Measurements from ENCODE around the gene ACTR2. TPM values are rescaled to one million over a fixed set of nuclear protein-coding genes. Genes with fewer than 3 reads are reported as not detected.

The ACTR2 gene
- total RNA-seq, 1 donor from 2014 or later: 493 TPM

DNA sequence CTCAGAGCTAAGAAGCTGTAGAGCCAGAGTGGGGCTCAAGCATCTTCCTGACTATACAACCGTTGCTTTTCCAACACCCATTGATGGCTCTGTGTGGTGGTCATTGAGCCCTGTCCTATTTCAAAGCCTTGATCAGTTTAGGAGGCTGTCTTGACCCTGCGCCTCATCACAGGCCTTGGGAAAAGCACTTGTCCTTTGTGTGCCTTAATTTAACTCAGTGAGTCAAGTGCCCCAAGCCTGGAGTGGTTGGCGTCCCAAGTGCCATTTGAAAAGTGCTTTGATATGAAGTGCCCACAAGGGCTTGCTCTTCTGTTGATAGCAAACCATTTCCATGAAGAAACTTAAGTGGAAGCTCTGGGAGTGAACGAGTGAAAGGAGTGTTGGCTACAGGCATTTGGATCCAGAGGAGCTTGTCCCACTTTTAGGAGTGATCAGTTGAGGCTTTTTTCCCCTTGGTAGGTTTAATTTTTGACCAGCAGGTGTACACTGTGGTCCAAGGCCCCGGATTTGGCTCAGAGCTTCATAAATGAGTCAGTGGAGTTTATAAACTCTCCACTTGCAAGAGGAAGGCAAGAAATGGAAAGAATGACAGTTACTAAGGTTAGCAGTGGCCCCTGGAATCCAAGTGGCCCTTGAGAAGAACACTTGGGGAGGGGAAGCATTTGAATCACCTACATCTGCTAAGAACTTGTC is 50.3 kb downstream of the ACTR2 start:
- Mint-ChIP-seq H3K27ac (ENCODE audit: unreplicated experiment) (no peak overlapping the region), H3K36me3 (ENCODE audit: low read depth, unreplicated experiment) (peaks cover 17% of the 10 kb centered on the region), H3K4me1 (ENCODE audit: low read depth, unreplicated experiment) (peaks cover 35% of the 10 kb centered on the region), H3K9me3 (ENCODE audit: unreplicated experiment) (no peaks in the 10 kb centered on the region), H3K27me3 (ENCODE audit: low read depth, unreplicated experiment) (no peaks in the 10 kb centered on the region), H3K4me3 (ENCODE audit: unreplicated experiment) (no peak overlapping the region)
- TF ChIP-seq EZH2 (IDR thresholded peaks at IDR 0.05; ENCODE audit: insufficient read depth, low read length): no peak
- TF ChIP-seq, protein P1, sequence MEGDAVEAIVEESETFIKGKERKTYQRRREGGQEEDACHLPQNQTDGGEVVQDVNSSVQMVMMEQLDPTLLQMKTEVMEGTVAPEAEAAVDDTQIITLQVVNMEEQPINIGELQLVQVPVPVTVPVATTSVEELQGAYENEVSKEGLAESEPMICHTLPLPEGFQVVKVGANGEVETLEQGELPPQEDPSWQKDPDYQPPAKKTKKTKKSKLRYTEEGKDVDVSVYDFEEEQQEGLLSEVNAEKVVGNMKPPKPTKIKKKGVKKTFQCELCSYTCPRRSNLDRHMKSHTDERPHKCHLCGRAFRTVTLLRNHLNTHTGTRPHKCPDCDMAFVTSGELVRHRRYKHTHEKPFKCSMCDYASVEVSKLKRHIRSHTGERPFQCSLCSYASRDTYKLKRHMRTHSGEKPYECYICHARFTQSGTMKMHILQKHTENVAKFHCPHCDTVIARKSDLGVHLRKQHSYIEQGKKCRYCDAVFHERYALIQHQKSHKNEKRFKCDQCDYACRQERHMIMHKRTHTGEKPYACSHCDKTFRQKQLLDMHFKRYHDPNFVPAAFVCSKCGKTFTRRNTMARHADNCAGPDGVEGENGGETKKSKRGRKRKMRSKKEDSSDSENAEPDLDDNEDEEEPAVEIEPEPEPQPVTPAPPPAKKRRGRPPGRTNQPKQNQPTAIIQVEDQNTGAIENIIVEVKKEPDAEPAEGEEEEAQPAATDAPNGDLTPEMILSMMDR (IDR thresholded peaks at IDR 0.05; ENCODE audit: insufficient read depth, low read depth, low read length): peak; percentile 10
- FAIRE-seq (no peak), DNase-seq (ENCODE audit: low read depth) (peak; percentile 52)
- Histone ChIP-seq H3K4me3 (ENCODE audit: insufficient read depth, low read depth, low read length) (no peak overlapping the region), H2AFZ (ENCODE audit: low read depth, low read length) (no peak overlapping the region), H3K27ac (ENCODE audit: low read depth, low read length) (no peak overlapping the region), H3K4me2 (ENCODE audit: low read length) (peak overlapping the region; percentile 35), H3K36me3 (ENCODE audit: insufficient read depth, low read length) (peaks cover 1% of the 10 kb centered on the region), H3K4me1 (ENCODE audit: insufficient read depth, low read length) (peaks cover 28% of the 10 kb centered on the region), H3K27me3 (ENCODE audit: insufficient read depth, low read length) (no peaks in the 10 kb centered on the region), H3K9ac (ENCODE audit: low read length) (no peak overlapping the region), H3K9me3 (ENCODE audit: insufficient read depth, low read depth, low read length) (no peaks in the 10 kb centered on the region), H4K20me1 (ENCODE audit: insufficient read depth, low read length) (peaks cover 6% of the 10 kb centered on the region), H3K79me2 (ENCODE audit: insufficient read depth, low read length) (no peaks in the 10 kb centered on the region)

DNA sequence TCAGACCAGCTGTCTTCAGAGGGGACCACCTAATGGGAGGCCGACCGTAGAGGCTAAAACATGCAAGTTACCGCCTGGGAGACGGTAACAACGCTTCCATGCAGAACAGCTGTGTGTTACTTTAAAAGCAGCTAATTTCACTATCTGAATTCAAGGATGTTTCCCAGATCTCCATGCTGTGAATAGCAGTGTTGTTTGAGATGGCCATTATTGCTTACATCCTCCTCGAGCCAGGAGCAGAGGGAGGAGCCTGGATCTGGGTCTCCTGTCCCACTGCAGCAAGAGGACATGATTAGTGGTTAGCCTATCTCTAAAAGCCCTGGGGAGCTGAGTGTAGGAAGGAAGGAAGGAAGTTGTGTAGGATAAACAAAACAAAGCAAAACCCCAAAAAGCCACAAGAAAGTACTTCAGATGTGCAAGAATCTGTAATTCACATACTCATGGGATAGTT is 50.9 kb downstream of the ACTR2 start:
- no peak for FAIRE-seq

More for the DNA sequence above, 50.9 kb downstream of the ACTR2 start:
- H3K9ac ChIP-seq (ENCODE audit: low read length): no peak overlapping the region
- H3K27ac ChIP-seq (ENCODE audit: low read depth, low read length): no peak overlapping the region
- no peak overlapping the region for H3K4me3 ChIP-seq (ENCODE audit: insufficient read depth, low read depth, low read length)
- no peak overlapping the region for H2AFZ ChIP-seq (ENCODE audit: low read depth, low read length)
- Mint-ChIP-seq H3K27me3 (ENCODE audit: low read depth, unreplicated experiment) (no peaks in the 10 kb centered on the region), H3K27ac (ENCODE audit: unreplicated experiment) (peak overlapping the region; percentile 27), H3K9me3 (ENCODE audit: unreplicated experiment) (no peaks in the 10 kb centered on the region), H3K36me3 (ENCODE audit: low read depth, unreplicated experiment) (peaks cover 16% of the 10 kb centered on the region), H3K4me3 (ENCODE audit: unreplicated experiment) (no peak overlapping the region), H3K4me1 (ENCODE audit: low read depth, unreplicated experiment) (peaks cover 37% of the 10 kb centered on the region)
- no peaks in the 10 kb centered on the region for H3K79me2 ChIP-seq (ENCODE audit: insufficient read depth, low read length)
- no peaks in the 10 kb centered on the region for H3K27me3 ChIP-seq (ENCODE audit: insufficient read depth, low read length)
- H3K4me2 ChIP-seq (ENCODE audit: low read length): peak overlapping the region; percentile 35
- peaks cover 28% of the 10 kb centered on the region for H3K4me1 ChIP-seq (ENCODE audit: insufficient read depth, low read length)
- H3K9me3 ChIP-seq (ENCODE audit: insufficient read depth, low read depth, low read length): no peaks in the 10 kb centered on the region
- H3K36me3 ChIP-seq (ENCODE audit: insufficient read depth, low read length): no peaks in the 10 kb centered on the region
- TF ChIP-seq EZH2 (IDR thresholded peaks at IDR 0.05; ENCODE audit: insufficient read depth, low read length): no peak
- TF ChIP-seq, protein P1 (IDR thresholded peaks at IDR 0.05; ENCODE audit: insufficient read depth, low read depth, low read length): no peak
- peak; percentile 71 for DNase-seq (ENCODE audit: low read depth)
- H4K20me1 ChIP-seq (ENCODE audit: insufficient read depth, low read length): peaks cover 4% of the 10 kb centered on the region
